CD4-positive, CD25-positive, alpha-beta regulatory T cell (primary cell): ENCODE results near the gene PROK2. TPM values are rescaled to one million over a fixed set of nuclear protein-coding genes. Genes with fewer than 3 reads are reported as not detected.
A peak's percentile ranks its signal among the peaks of the same experiment; 100 is the strongest.

Experiments used
- ATAC-seq, 2 donors: fragments of 150-1000 bp; cut with Tn5 transposase; one replicate each; pipeline ENCODE4 v1.10.0; 2021; ENCODE audit warnings: low read depth in 2 of 2, moderate number of reproducible peaks in 2 of 2, moderate library complexity in 1 of 2
- DNase-seq, 3 donors: peaks; one replicate each; pipeline versions ENCODE4 v3.0.0 to v3.0.0-alpha.2; 2012 to 2022; ENCODE audit warnings: mixed read lengths in 1 of 3
- H3K27ac ChIP-seq: one replicate; pipeline ENCODE4 v1.7.0; 2013; ENCODE audit warnings: mild to moderate bottlenecking, low read length; ENCODE audit not compliant: insufficient read depth, poor library complexity, severe bottlenecking
- H3K27me3 ChIP-seq: one replicate; pipeline ENCODE4 v1.7.0; 2013; ENCODE audit warnings: low read length; ENCODE audit not compliant: control insufficient read depth, insufficient read depth
- H3K36me3 ChIP-seq: one replicate; pipeline ENCODE4 v1.7.0; 2013; ENCODE audit warnings: mild to moderate bottlenecking, low read length, moderate library complexity; ENCODE audit not compliant: control insufficient read depth, insufficient read depth
- H3K4me1 ChIP-seq: 2 replicates; pipeline ENCODE4 v1.7.0; 2013; ENCODE audit warnings: mild to moderate bottlenecking, low read length; ENCODE audit not compliant: insufficient read depth, control insufficient read depth, poor library complexity, severe bottlenecking
- H3K4me3 ChIP-seq: one replicate; pipeline ENCODE4 v1.7.0; 2013; ENCODE audit warnings: low read depth, mild to moderate bottlenecking, low read length, moderate library complexity
- H3K9me3 ChIP-seq, 2 experiments: 1 replicate in 1 of 2; 2 replicates in 1 of 2; pipeline ENCODE4 v1.7.0; 2013; ENCODE audit warnings: low read length in 2 of 2, mild to moderate bottlenecking in 1 of 2, moderate library complexity in 1 of 2; ENCODE audit not compliant: control insufficient read depth in 2 of 2
- H3K27ac Mint-ChIP-seq, 3 donors: one replicate each; pipeline ENCODE4 v1.8.0; 2020 to 2022; ENCODE audit warnings: mild to moderate bottlenecking in 3 of 3, mixed read lengths in 3 of 3, moderate library complexity in 2 of 3
- H3K27me3 Mint-ChIP-seq: one replicate; pipeline ENCODE4 v1.8.0; 2022; ENCODE audit warnings: mild to moderate bottlenecking, mixed read lengths
- H3K36me3 Mint-ChIP-seq: one replicate; pipeline ENCODE4 v1.8.0; 2020; ENCODE audit warnings: mixed read lengths
- H3K4me1 Mint-ChIP-seq, 4 donors: one replicate each; pipeline ENCODE4 v1.8.0; 2020 to 2022; ENCODE audit warnings: mixed read lengths in 4 of 4, mild to moderate bottlenecking in 1 of 4
- H3K4me3 Mint-ChIP-seq, 4 donors: one replicate each; pipeline ENCODE4 v1.8.0; 2020 to 2022; ENCODE audit warnings: mild to moderate bottlenecking in 4 of 4, mixed read lengths in 4 of 4, moderate library complexity in 3 of 4
- H3K9me3 Mint-ChIP-seq, 7 donors: one replicate each; pipeline ENCODE4 v1.8.0; 2020 to 2022; ENCODE audit warnings: mixed read lengths in 7 of 7, mild to moderate bottlenecking in 3 of 7, moderate library complexity in 2 of 7
- polyA plus RNA-seq, 4 donors: library from polyadenylated mRNA; unstranded; fragments of 300-500 nt; fragmentation: Illumina TruSeq; gene quantifications; one replicate each; pipeline ENCODE4 v1.2.3, GENCODE V29; 2021
- total RNA-seq: library from RNA; stranded (reverse); gene quantifications from one replicate; pipeline ENCODE4 v1.2.3, GENCODE V29; 2022

The PROK2 gene
- total and polyA plus RNA-seq, 5 donors from 2014 or later = 0.89 to 6.5 (median 1.5) TPM

GRCh38 chr3:71786217-71786549 is 1.2 kb upstream of the PROK2 start:
- Histone ChIP-seq H3K4me3 (no peak overlapping the region), H3K27me3 (peaks cover 26% of the 10 kb centered on the region), H3K36me3 (no peaks in the 10 kb centered on the region), H3K4me1 (peaks cover 16% of the 10 kb centered on the region), H3K27ac (no peak overlapping the region), H3K9me3 (no peaks in the 10 kb centered on the region)
- ATAC-seq (no peak), DNase-seq (no peak)
- Mint-ChIP-seq H3K27ac (no peak overlapping the region), H3K4me3 (peak overlapping the region; percentile 58 to 82 (median 74)), H3K9me3 (peaks cover 0 to 5% (median 0%) of the 10 kb centered on the region in 7 donors), H3K27me3 (peaks cover 58% of the 10 kb centered on the region), H3K36me3 (no peaks in the 10 kb centered on the region), H3K4me1 (peaks cover 0 to 28% (median 11%) of the 10 kb centered on the region in 4 donors)

GRCh38 chr3:71785532-71786216 is 726 bp upstream of the PROK2 start:
- H3K4me3 Mint-ChIP-seq = peak overlapping the region; percentile 70 to 84 (median 80)

GRCh38 chr3:71784201-71784913 is 591 bp downstream of the PROK2 start:
- H3K27me3 ChIP-seq = peaks cover 37% of the 10 kb centered on the region
- Mint-ChIP-seq H3K4me3 (peak overlapping the region; percentile 64 to 83 (median 80)), H3K27ac (no peak overlapping the region), H3K9me3 (peaks cover 0 to 5% (median 0%) of the 10 kb centered on the region in 7 donors), H3K36me3 (no peaks in the 10 kb centered on the region), H3K4me1 (peaks cover 2 to 42% (median 16%) of the 10 kb centered on the region in 4 donors), H3K27me3 (peaks cover 62% of the 10 kb centered on the region)
- H3K36me3 ChIP-seq = no peaks in the 10 kb centered on the region
- no peaks in the 10 kb centered on the region for H3K9me3 ChIP-seq
- H3K27ac ChIP-seq = no peak overlapping the region
- H3K4me3 ChIP-seq = peak overlapping the region; percentile 58
- no peak for ATAC-seq
- DNase-seq = no peak
- H3K4me1 ChIP-seq = peaks cover 23% of the 10 kb centered on the region

More at GRCh38 chr3:71785532-71786216, 726 bp upstream of the PROK2 start:
- H3K4me3 ChIP-seq = no peak overlapping the region
- Mint-ChIP-seq H3K9me3 (peaks cover 0 to 5% (median 0%) of the 10 kb centered on the region in 7 donors), H3K27me3 (peaks cover 59% of the 10 kb centered on the region), H3K4me1 (peaks cover 2 to 33% (median 12%) of the 10 kb centered on the region in 4 donors), H3K36me3 (no peaks in the 10 kb centered on the region), H3K27ac (no peak overlapping the region)
- H3K9me3 ChIP-seq = no peaks in the 10 kb centered on the region
- no peaks in the 10 kb centered on the region for H3K36me3 ChIP-seq
- peaks cover 16% of the 10 kb centered on the region for H3K4me1 ChIP-seq
- no peak for DNase-seq
- H3K27me3 ChIP-seq = peaks cover 30% of the 10 kb centered on the region
- ATAC-seq = peak in 1 of 2 donors; percentile 8
- H3K27ac ChIP-seq = no peak overlapping the region

GRCh38 chr3:71783152-71783551 is 1.8 kb downstream of the PROK2 start:
- H3K9me3 Mint-ChIP-seq = peaks cover 0 to 5% (median 0%) of the 10 kb centered on the region in 7 donors
- peaks cover 39% of the 10 kb centered on the region for H3K27me3 ChIP-seq
- peaks cover 2 to 50% (median 17%) of the 10 kb centered on the region in 4 donors for H3K4me1 Mint-ChIP-seq
- DNase-seq = no peak
- H3K27me3 Mint-ChIP-seq = peaks cover 62% of the 10 kb centered on the region
- no peaks in the 10 kb centered on the region for H3K9me3 ChIP-seq
- no peak for ATAC-seq
- H3K4me3 ChIP-seq = no peak overlapping the region
- no peaks in the 10 kb centered on the region for H3K36me3 Mint-ChIP-seq
- H3K36me3 ChIP-seq = no peaks in the 10 kb centered on the region
- H3K4me1 ChIP-seq = peaks cover 23% of the 10 kb centered on the region
- H3K27ac ChIP-seq = no peak overlapping the region
- no peak overlapping the region for H3K27ac Mint-ChIP-seq
- peak overlapping the region in 2 of 4 donors; percentile 64 to 80 for H3K4me3 Mint-ChIP-seq

GRCh38 chr3:71780430-71780829 is 4.5 kb downstream of the PROK2 start:
- DNase-seq (no peak), ATAC-seq (no peak)
- Histone ChIP-seq H3K27ac (no peak overlapping the region), H3K9me3 (no peaks in the 10 kb centered on the region), H3K4me3 (no peak overlapping the region), H3K27me3 (peaks cover 38% of the 10 kb centered on the region), H3K36me3 (no peaks in the 10 kb centered on the region), H3K4me1 (peaks cover 19% of the 10 kb centered on the region)
- Mint-ChIP-seq H3K4me3 (no peak overlapping the region), H3K27me3 (peaks cover 40% of the 10 kb centered on the region), H3K9me3 (peaks cover 0 to 5% (median 0%) of the 10 kb centered on the region in 7 donors), H3K4me1 (peaks cover 2 to 35% (median 14%) of the 10 kb centered on the region in 4 donors), H3K36me3 (no peaks in the 10 kb centered on the region), H3K27ac (no peak overlapping the region)

- H3K27me3 ChIP-seq = peaks cover 38% of the 10 kb centered on the region
These were observed 5.1 kb downstream of the PROK2 start for GRCh38 chr3:71779674-71780377.

GRCh38 chr3:71778353-71778752 is 6.6 kb downstream of the PROK2 start:
- H3K4me1 ChIP-seq = peaks cover 7% of the 10 kb centered on the region
- H3K27me3 ChIP-seq = peaks cover 29% of the 10 kb centered on the region
- no peaks in the 10 kb centered on the region for H3K36me3 ChIP-seq
- Mint-ChIP-seq H3K36me3 (no peaks in the 10 kb centered on the region), H3K4me3 (peak overlapping the region in 1 of 4 donors; percentile 45), H3K27ac (no peak overlapping the region), H3K9me3 (peaks cover 0 to 2% (median 0%) of the 10 kb centered on the region in 7 donors), H3K27me3 (peaks cover 25% of the 10 kb centered on the region), H3K4me1 (peaks cover 0 to 25% (median 7%) of the 10 kb centered on the region in 4 donors)
- no peak overlapping the region for H3K4me3 ChIP-seq
- no peak for ATAC-seq
- H3K27ac ChIP-seq = no peak overlapping the region
- DNase-seq = peak in 1 of 3 donors; percentile 34
- H3K9me3 ChIP-seq = no peaks in the 10 kb centered on the region

More at GRCh38 chr3:71779674-71780377, 5.1 kb downstream of the PROK2 start:
- Mint-ChIP-seq H3K4me3 (peak overlapping the region in 3 of 4 donors; percentile 15 to 40 (median 36)), H3K4me1 (peaks cover 2 to 33% (median 13%) of the 10 kb centered on the region in 4 donors), H3K27ac (peak overlapping the region in 1 of 3 donors; percentile 23), H3K9me3 (peaks cover 0 to 5% (median 0%) of the 10 kb centered on the region in 7 donors), H3K27me3 (peaks cover 37% of the 10 kb centered on the region), H3K36me3 (no peaks in the 10 kb centered on the region)
- DNase-seq (peak in 1 of 3 donors; percentile 30), ATAC-seq (no peak)
- Histone ChIP-seq H3K36me3 (no peaks in the 10 kb centered on the region), H3K9me3 (no peaks in the 10 kb centered on the region), H3K4me3 (peak overlapping the region; percentile 19), H3K27ac (no peak overlapping the region), H3K4me1 (peaks cover 17% of the 10 kb centered on the region)
